ENCODE measurements around the gene BRD8.

Gene BRD8

DNA sequence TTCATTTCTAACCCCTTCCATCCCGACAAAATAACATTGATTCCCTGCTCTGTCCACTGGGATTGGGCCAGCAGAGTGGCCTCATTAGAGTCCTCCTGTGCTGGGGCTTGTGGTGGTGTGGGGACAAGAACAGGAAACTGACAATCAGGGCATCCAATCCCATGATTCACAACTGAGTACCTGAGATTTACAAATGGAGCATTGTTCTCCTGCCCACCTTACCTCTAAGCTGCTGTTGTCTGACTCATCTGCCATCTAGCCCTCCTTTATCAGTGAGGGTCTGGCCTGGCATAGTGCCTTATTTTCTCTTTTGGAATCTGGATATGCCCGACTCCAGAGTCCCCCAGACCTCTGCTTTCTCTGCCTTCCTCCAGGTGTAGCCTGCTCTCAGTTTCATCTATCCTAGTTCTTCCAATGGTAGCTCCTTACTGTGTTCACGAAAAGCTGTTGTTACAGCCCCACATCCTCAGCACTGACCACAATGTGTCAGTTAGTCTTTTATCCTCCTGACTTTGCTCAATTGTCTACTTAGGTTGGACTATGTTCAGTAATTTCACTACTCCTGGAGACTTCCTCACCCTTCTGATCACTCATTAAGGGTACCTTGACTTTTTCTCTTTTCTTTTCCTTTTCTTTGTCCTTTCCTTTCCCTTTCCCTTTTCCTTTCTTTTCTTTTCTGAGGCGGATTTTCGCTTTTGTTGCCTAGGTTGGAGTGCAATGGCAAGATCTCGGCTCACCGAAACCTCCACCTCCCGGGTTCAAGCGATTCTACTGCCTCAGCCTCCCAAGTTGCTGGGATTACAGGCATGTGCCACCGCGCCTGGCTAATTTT, 81.2 kb downstream of the BRD8 start:
- no peak for DNase-seq

- DNase-seq = no peak
These were observed 82.1 kb downstream of the BRD8 start for GRCh38 chr5:138096363-138096762.

- no peak for DNase-seq
These were observed 83.1 kb downstream of the BRD8 start for GRCh38 chr5:138095100-138095907.

DNA sequence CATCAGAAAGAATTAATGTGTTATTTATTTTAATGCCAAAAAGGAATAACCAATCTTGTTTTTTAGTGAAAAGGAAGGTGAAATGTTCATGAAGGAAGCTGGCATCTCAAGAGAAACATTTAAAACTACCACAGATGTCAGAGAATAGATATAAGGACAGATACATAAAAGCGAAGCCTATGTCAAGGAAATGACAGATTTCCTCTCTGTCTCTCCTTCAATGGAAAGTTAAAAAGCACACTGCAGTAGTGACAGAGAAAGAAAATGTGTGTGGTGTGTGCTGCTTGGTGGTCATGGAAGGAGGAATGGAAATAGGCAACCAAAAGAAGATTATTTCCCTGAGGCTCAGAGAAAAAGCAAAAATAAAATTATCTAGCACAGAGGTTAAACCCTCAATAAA, 85.4 kb downstream of the BRD8 start:
- no peak for DNase-seq

- no peak for DNase-seq
These were observed 86.1 kb downstream of the BRD8 start for GRCh38 chr5:138092301-138092700.

GRCh38 chr5:138091685-138092084, 86.7 kb downstream of the BRD8 start:
- no peak for DNase-seq

Measured in CD4-positive, alpha-beta T cell treated with Interleukin-10 for 1 hour (primary cell).